Kidney (tissue), 14 donors: ENCODE results near the gene GTF2F1. TPM values are rescaled to one million over a fixed set of nuclear protein-coding genes. Genes with fewer than 3 reads are reported as not detected.

Experiments used
- DNase-seq, 5 donors: peaks; one replicate each; pipeline ENCODE4 v3.0.0-alpha.2; 2013 to 2020
- FAIRE-seq: peaks from 2 replicates; lab custom pipeline; 2012; peaks lifted over from hg19 to GRCh38; lab: Jason Lieb, UNC
- H3K27ac ChIP-seq, 2 donors: one replicate each; pipeline ENCODE4 v1.7.0; 2013; ENCODE audit warnings: low read depth in 2 of 2, low read length in 2 of 2, inconsistent platforms in 1 of 2
- H3K27me3 ChIP-seq: one replicate; pipeline ENCODE4 v1.7.1; 2013; ENCODE audit warnings: low read length, inconsistent platforms; ENCODE audit not compliant: control insufficient read depth, insufficient read depth
- H3K36me3 ChIP-seq, 3 donors: one replicate each; pipeline versions ENCODE4 v1.7.0 to v1.7.1; 2013; ENCODE audit warnings: low read length in 3 of 3, control low read depth in 1 of 3, inconsistent platforms in 1 of 3; ENCODE audit not compliant: insufficient read depth in 3 of 3, control insufficient read depth in 2 of 3
- H3K4me1 ChIP-seq, 3 donors: one replicate each; pipeline versions ENCODE4 v1.7.0 to v1.7.1; 2013; ENCODE audit warnings: low read length in 3 of 3, inconsistent platforms in 1 of 3, low read depth in 1 of 3; ENCODE audit not compliant: control insufficient read depth in 2 of 3, insufficient read depth in 2 of 3
- H3K4me3 ChIP-seq, 3 donors: one replicate each; pipeline versions ENCODE4 v1.7.0 to v1.8.1; 2013; ENCODE audit warnings: low read length in 3 of 3, control low read depth in 1 of 3, inconsistent platforms in 1 of 3
- H3K9ac ChIP-seq, 3 donors: one replicate each; pipeline versions ENCODE4 v1.7.0 to v1.7.1; 2013; ENCODE audit warnings: low read length in 3 of 3, control low read depth in 1 of 3, inconsistent platforms in 1 of 3
- H3K9me3 ChIP-seq, 3 donors: one replicate each; pipeline versions ENCODE4 v1.7.0 to v1.7.1; 2013; ENCODE audit warnings: low read length in 3 of 3, control low read depth in 1 of 3, inconsistent platforms in 1 of 3; ENCODE audit not compliant: control insufficient read depth in 2 of 3, insufficient read depth in 1 of 3
- CTCF ChIP-seq: IDR thresholded peaks from 3 replicates; pipeline ENCODE4 v1.5.1; 2012; ENCODE audit warnings: mild to moderate bottlenecking, moderate library complexity, borderline replicate concordance; ENCODE audit not compliant: insufficient read depth; ENCODE audit errors: extremely low read depth
- intact Hi-C: fragments of 100-400 bp; cut with DNase I; formaldehyde crosslinking; loops from one replicate; pipeline ENCODE4 v1.11.1; 2022
- polyA plus RNA-seq: library from polyadenylated mRNA; stranded (reverse); fragments of 350-450 nt; fragmentation: Illumina TruSeq; extraction: RNeasy Lipid Tissue Mini Kit (QIAGEN cat#74804); gene quantifications from one replicate; pipeline ENCODE4 v1.2.3, GENCODE V29; 2014; ENCODE audit warnings: low read depth, low replicate concordance; ENCODE audit not compliant: insufficient read depth
- total RNA-seq: library from RNA; stranded (reverse); fragmentation: NEBNext Ultra II Directional; extraction: Animal tissue kit (Norgen Biotek cat#: 25700); gene quantifications from one replicate; pipeline ENCODE4 v1.2.1, GENCODE V29; 2021
- donor health status: control.
- donor health status: control.
- donor health status: control.
- donor health status: control.
- donor health status: control.
- donor health status: DM: yes; HTN: yes; CAD: no.
- donor health status: Normal renal cell carcinoma (clear cell type).

Gene GTF2F1
- total and polyA plus RNA-seq, 2 donors from 2014 or later, result 44.1 to 61.7 TPM

- no peak for DNase-seq
- intact Hi-C loops, result no loop called here
- no peak for FAIRE-seq
- TF ChIP-seq CTCF, result no peak
- Histone ChIP-seq H3K9me3 (no peaks in the 10 kb centered on the region), H3K36me3 (peaks cover 10 to 30% (median 12%) of the 10 kb centered on the region in 3 donors), H3K27me3 (no peaks in the 10 kb centered on the region), H3K27ac (no peak overlapping the region), H3K9ac (no peak overlapping the region), H3K4me1 (peaks cover 0 to 6% (median 0%) of the 10 kb centered on the region in 3 donors), H3K4me3 (no peak overlapping the region)
These were observed 14.5 kb downstream of the GTF2F1 start for GRCh38 chr19:6378486-6378885.

- DNase-seq (peak; percentile 67 to 92 (median 82)), FAIRE-seq (no peak)
- no peak overlapping the region for H3K27ac ChIP-seq
- intact Hi-C loops, result no loop called here
- H3K9ac ChIP-seq, result no peak overlapping the region
- TF ChIP-seq CTCF, result no peak
- no peak overlapping the region for H3K4me3 ChIP-seq
- H3K36me3 ChIP-seq, result peaks cover 10 to 25% (median 12%) of the 10 kb centered on the region in 3 donors
- H3K9me3 ChIP-seq, result no peaks in the 10 kb centered on the region
- H3K27me3 ChIP-seq, result no peaks in the 10 kb centered on the region
- H3K4me1 ChIP-seq, result peaks cover 0 to 6% (median 0%) of the 10 kb centered on the region in 3 donors
These were observed 14.9 kb downstream of the GTF2F1 start for GRCh38 chr19:6378041-6378440.

GRCh38 chr19:6376512-6377190, 16.3 kb downstream of the GTF2F1 start:
- H3K4me1 ChIP-seq, result peaks cover 0 to 8% (median 0%) of the 10 kb centered on the region in 3 donors
- intact Hi-C loops, result no loop called here
- H3K9ac ChIP-seq, result no peak overlapping the region
- FAIRE-seq (no peak), DNase-seq (peak in 3 of 5 donors; percentile 49 to 82 (median 54))
- no peaks in the 10 kb centered on the region for H3K9me3 ChIP-seq
- no peak for TF ChIP-seq CTCF
- H3K27ac ChIP-seq, result no peak overlapping the region
- H3K36me3 ChIP-seq, result peaks cover 10 to 19% (median 10%) of the 10 kb centered on the region in 3 donors
- H3K4me3 ChIP-seq, result no peak overlapping the region
- no peaks in the 10 kb centered on the region for H3K27me3 ChIP-seq
